CD14-positive monocyte (primary cell): ENCODE results near the gene COG7. TPM values are rescaled to one million over a fixed set of nuclear protein-coding genes. Genes with fewer than 3 reads are reported as not detected.
A peak's percentile ranks its signal among the peaks of the same experiment; 100 is the strongest.

ENCODE experiments used
- DNase-seq, 3 donors: peaks; one replicate each; pipeline ENCODE4 v3.0.0-alpha.2; 2011 to 2022
- H2AFZ ChIP-seq: 2 replicates; pipeline ENCODE4 v1.6.0; 2012; ENCODE audit warnings: mild to moderate bottlenecking, low read depth, low read length, inconsistent platforms; ENCODE audit not compliant: insufficient read depth, poor library complexity, severe bottlenecking
- H3K27ac ChIP-seq, 2 donors: 1 replicate in 1 of 2; 2 replicates in 1 of 2; pipeline ENCODE4 v1.5.1; 2012 to 2013; ENCODE audit warnings: low read length in 2 of 2, control low read depth in 1 of 2, inconsistent platforms in 1 of 2, low read depth in 1 of 2, mild to moderate bottlenecking in 1 of 2
- H3K27me3 ChIP-seq, 2 donors: one replicate each; pipeline versions ENCODE4 v1.6.0 to v1.6.1; 2011 to 2013; ENCODE audit warnings: low read length in 2 of 2; ENCODE audit not compliant: control insufficient read depth in 2 of 2, insufficient read depth in 2 of 2
- H3K36me3 ChIP-seq, 2 donors: replicated peaks in 1 of 2; 1 replicate in 1 of 2; 2 replicates in 1 of 2; pipeline versions ENCODE4 v1.5.1 to v1.6.1; 2012 to 2013; ENCODE audit warnings: low read length in 2 of 2, control low read depth in 1 of 2, inconsistent platforms in 1 of 2, mild to moderate bottlenecking in 1 of 2; ENCODE audit not compliant: insufficient read depth in 2 of 2, control insufficient read depth in 1 of 2
- H3K4me1 ChIP-seq, 2 donors: 1 replicate in 1 of 2; 2 replicates in 1 of 2; pipeline versions ENCODE4 v1.5.1 to v1.6.1; 2012 to 2013; ENCODE audit warnings: low read length in 2 of 2, control low read depth in 1 of 2, inconsistent platforms in 1 of 2, mild to moderate bottlenecking in 1 of 2, moderate library complexity in 1 of 2; ENCODE audit not compliant: insufficient read depth in 2 of 2, control insufficient read depth in 1 of 2
- H3K4me2 ChIP-seq: replicated peaks from 2 replicates; pipeline ENCODE3; 2012; ENCODE audit warnings: low read length, moderate library complexity, mild to moderate bottlenecking; ENCODE audit not compliant: poor library complexity, severe bottlenecking; ENCODE audit errors: extremely low read depth
- H3K4me3 ChIP-seq, 3 experiments: fragments of 200-600 bp in 1 of 3; sonication (generic) in 1 of 3; replicated peaks in 1 of 3; 1 replicate in 2 of 3; 2 replicates in 1 of 3; pipeline ENCODE4 v1.5.1; 2011 to 2013; ENCODE audit warnings: low read length in 3 of 3, mild to moderate bottlenecking in 3 of 3, control low read depth in 2 of 3, low read depth in 2 of 3, inconsistent platforms in 1 of 3, moderate library complexity in 1 of 3
- H3K79me2 ChIP-seq: 2 replicates; pipeline ENCODE4 v1.6.0; 2012; ENCODE audit warnings: mild to moderate bottlenecking, control low read depth, inconsistent platforms, low read length, moderate library complexity; ENCODE audit not compliant: insufficient read depth
- H3K9ac ChIP-seq: 2 replicates; pipeline ENCODE4 v1.6.0; 2017; ENCODE audit warnings: low read length, mild to moderate bottlenecking; ENCODE audit not compliant: insufficient read depth, poor library complexity, severe bottlenecking
- H3K9me3 ChIP-seq, 2 donors: replicated peaks in 1 of 2; 1 replicate in 1 of 2; 2 replicates in 1 of 2; pipeline versions ENCODE4 v1.5.1 to v1.6.1; 2012 to 2013; ENCODE audit warnings: low read length in 2 of 2, control low read depth in 1 of 2; ENCODE audit not compliant: control insufficient read depth in 1 of 2, insufficient read depth in 1 of 2
- H4K20me1 ChIP-seq: 2 replicates; pipeline ENCODE4 v1.6.0; 2012; ENCODE audit warnings: mild to moderate bottlenecking, low read length, control low read depth, moderate library complexity; ENCODE audit not compliant: insufficient read depth
- H3K27ac Mint-ChIP-seq, 7 donors: one replicate each; pipeline ENCODE4 v1.8.0; 2020; ENCODE audit warnings: mild to moderate bottlenecking in 7 of 7, mixed read lengths in 7 of 7, moderate library complexity in 6 of 7, inconsistent platforms in 2 of 7
- H3K27me3 Mint-ChIP-seq, 3 donors: one replicate each; pipeline ENCODE4 v1.8.0; 2021 to 2022; ENCODE audit warnings: low read depth in 3 of 3, mild to moderate bottlenecking in 3 of 3, mixed read lengths in 3 of 3, moderate library complexity in 3 of 3, inconsistent platforms in 1 of 3
- H3K36me3 Mint-ChIP-seq, 2 donors: one replicate each; pipeline ENCODE4 v1.8.0; 2020; ENCODE audit warnings: mixed read lengths in 2 of 2, inconsistent platforms in 1 of 2, mild to moderate bottlenecking in 1 of 2
- H3K4me1 Mint-ChIP-seq: one replicate; pipeline ENCODE4 v1.8.0; 2020; ENCODE audit warnings: mild to moderate bottlenecking, mixed read lengths
- H3K4me3 Mint-ChIP-seq, 2 donors: one replicate each; pipeline ENCODE4 v1.8.0; 2020; ENCODE audit warnings: mild to moderate bottlenecking in 2 of 2, mixed read lengths in 2 of 2, moderate library complexity in 1 of 2
- H3K9me3 Mint-ChIP-seq, 7 donors: one replicate each; pipeline ENCODE4 v1.8.0; 2020 to 2022; ENCODE audit warnings: mixed read lengths in 7 of 7, mild to moderate bottlenecking in 6 of 7, moderate library complexity in 6 of 7, inconsistent platforms in 2 of 7
- WGBS: methylation state at CpG from one replicate; pipeline ENCODE4 v1.1.5; 2013; ENCODE audit warnings: missing lambda C conversion rate; ENCODE audit not compliant: insufficient coverage; 5-methylcytosine and 5-hydroxymethylcytosine counted together
- intact Hi-C, 2 donors: fragments of 100-400 bp; cut with micrococcal nuclease; formaldehyde crosslinking; loops; one replicate each; pipeline versions ENCODE4 v1.15.0 to v1.15.1; 2023
- polyA plus RNA-seq, 3 donors: library from polyadenylated mRNA; depleted of rRNA in 1 of 3; unstranded in 2 of 3; stranded (reverse) in 1 of 3; fragments of 300-500 nt in 2 of 3; fragments of >200 nt in 1 of 3; fragmentation: Illumina TruSeq in 2 of 3; gene quantifications; 1 replicate in 2 of 3; 2 replicates in 1 of 3; pipeline ENCODE4 v1.2.3, GENCODE V29; 2012 to 2021
- TF ChIP-seq, protein P1 (sequence below): fragments of 200-600 bp; IDR thresholded peaks from one replicate; pipeline ENCODE4 v1.8.0; 2022; ENCODE audit warnings: antibody characterized with exemption, mild to moderate bottlenecking

COG7 gene
- polyA plus RNA-seq, 3 donors = 6.6 to 28.8 (median 8.0) TPM

DNA sequence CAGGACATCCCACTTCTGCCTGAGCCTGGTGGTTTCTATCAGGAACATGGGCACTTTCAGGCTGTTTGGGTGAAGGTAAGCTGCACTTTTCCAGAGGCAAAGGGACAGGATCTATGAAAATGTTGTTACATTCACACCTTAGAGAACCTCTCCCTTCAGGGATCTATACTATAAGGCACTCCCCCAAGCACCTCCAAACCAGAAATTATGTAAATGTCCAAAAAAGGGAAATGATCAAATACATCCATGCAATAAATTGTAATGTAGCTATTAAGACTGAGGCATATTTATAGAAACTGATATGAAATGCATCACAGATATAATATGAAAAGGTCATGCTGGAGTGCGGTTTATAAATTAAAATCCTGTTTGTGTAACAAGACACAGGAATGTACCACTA is 23.3 kb upstream of the COG7 start:
- H3K4me1 Mint-ChIP-seq = no peaks in the 10 kb centered on the region
- Histone ChIP-seq H3K4me3 (no peak overlapping the region), H3K4me1 (no peaks in the 10 kb centered on the region), H4K20me1 (no peaks in the 10 kb centered on the region), H3K27me3 (no peaks in the 10 kb centered on the region), H3K9me3 (no peaks in the 10 kb centered on the region), H3K27ac (no peak overlapping the region), H3K4me2 (no peak overlapping the region), H3K36me3 (peaks cover 90 to 99% of the 10 kb centered on the region in 2 donors), H2AFZ (no peak overlapping the region), H3K79me2 (no peaks in the 10 kb centered on the region), H3K9ac (no peak overlapping the region)
- no peak overlapping the region for H3K4me3 Mint-ChIP-seq
- peak overlapping the region in 1 of 7 donors; percentile 73 for H3K27ac Mint-ChIP-seq
- peaks cover 75 to 92% of the 10 kb centered on the region in 2 donors for H3K36me3 Mint-ChIP-seq
- peaks cover 0 to 2% (median 0%) of the 10 kb centered on the region in 3 donors for H3K27me3 Mint-ChIP-seq
- whole genome bisulfite sequencing = no CpG with 5 or more reads among the region's 1 CpG
- intact Hi-C loops = no loop called here
- H3K9me3 Mint-ChIP-seq = no peaks in the 10 kb centered on the region
- TF ChIP-seq, protein P1, sequence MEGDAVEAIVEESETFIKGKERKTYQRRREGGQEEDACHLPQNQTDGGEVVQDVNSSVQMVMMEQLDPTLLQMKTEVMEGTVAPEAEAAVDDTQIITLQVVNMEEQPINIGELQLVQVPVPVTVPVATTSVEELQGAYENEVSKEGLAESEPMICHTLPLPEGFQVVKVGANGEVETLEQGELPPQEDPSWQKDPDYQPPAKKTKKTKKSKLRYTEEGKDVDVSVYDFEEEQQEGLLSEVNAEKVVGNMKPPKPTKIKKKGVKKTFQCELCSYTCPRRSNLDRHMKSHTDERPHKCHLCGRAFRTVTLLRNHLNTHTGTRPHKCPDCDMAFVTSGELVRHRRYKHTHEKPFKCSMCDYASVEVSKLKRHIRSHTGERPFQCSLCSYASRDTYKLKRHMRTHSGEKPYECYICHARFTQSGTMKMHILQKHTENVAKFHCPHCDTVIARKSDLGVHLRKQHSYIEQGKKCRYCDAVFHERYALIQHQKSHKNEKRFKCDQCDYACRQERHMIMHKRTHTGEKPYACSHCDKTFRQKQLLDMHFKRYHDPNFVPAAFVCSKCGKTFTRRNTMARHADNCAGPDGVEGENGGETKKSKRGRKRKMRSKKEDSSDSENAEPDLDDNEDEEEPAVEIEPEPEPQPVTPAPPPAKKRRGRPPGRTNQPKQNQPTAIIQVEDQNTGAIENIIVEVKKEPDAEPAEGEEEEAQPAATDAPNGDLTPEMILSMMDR = no peak
- no peak for DNase-seq

DNA sequence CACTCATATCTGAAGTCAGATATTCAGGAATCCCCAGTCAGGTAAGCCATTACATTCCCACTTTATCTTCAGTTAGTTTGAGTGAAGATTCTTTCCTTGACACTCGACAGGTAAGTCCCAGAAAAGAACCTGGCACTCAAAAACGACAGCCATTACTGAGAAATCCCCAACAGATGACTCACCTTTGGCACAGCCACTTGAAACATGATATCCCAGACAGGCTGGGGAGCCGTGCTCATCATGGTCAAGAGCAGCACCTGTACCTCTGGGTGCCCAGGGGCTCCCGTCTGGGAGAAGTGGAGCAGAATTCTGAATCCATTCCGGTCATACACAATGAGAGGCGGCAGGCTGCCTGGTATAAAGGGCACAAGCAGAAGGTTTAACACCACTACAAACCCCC is 16.8 kb upstream of the COG7 start:
- H3K4me3 Mint-ChIP-seq = no peak overlapping the region
- H3K4me3 ChIP-seq = no peak overlapping the region
- H3K9ac ChIP-seq = no peak overlapping the region
- H3K9me3 ChIP-seq = no peaks in the 10 kb centered on the region
- no peaks in the 10 kb centered on the region for H3K4me1 ChIP-seq
- H3K36me3 Mint-ChIP-seq = peaks cover 76 to 89% of the 10 kb centered on the region in 2 donors
- peaks cover 80 to 100% of the 10 kb centered on the region in 2 donors for H3K36me3 ChIP-seq
- WGBS = 98% methylated on average over 5 of the region's 6 CpGs
- H3K27me3 ChIP-seq = no peaks in the 10 kb centered on the region
- no peaks in the 10 kb centered on the region for H3K4me1 Mint-ChIP-seq
- no peaks in the 10 kb centered on the region for H3K9me3 Mint-ChIP-seq
- intact Hi-C loops = no loop called here
- no peaks in the 10 kb centered on the region for H4K20me1 ChIP-seq
- no peaks in the 10 kb centered on the region for H3K27me3 Mint-ChIP-seq
- no peak overlapping the region for H3K27ac ChIP-seq
- no peak overlapping the region for H3K4me2 ChIP-seq
- H3K79me2 ChIP-seq = no peaks in the 10 kb centered on the region
- H3K27ac Mint-ChIP-seq = peak overlapping the region in 1 of 7 donors; percentile 55
- DNase-seq = no peak
- TF ChIP-seq, protein P1 = no peak
- H2AFZ ChIP-seq = no peak overlapping the region
